ENCODE measurements around the gene FKBP1A.
"Not testable (repeated sequence)": the region's sequence is repeated elsewhere in the genome, so short reads cannot be mapped to it uniquely, and the experiment has no call there.

FKBP1A gene

DNA sequence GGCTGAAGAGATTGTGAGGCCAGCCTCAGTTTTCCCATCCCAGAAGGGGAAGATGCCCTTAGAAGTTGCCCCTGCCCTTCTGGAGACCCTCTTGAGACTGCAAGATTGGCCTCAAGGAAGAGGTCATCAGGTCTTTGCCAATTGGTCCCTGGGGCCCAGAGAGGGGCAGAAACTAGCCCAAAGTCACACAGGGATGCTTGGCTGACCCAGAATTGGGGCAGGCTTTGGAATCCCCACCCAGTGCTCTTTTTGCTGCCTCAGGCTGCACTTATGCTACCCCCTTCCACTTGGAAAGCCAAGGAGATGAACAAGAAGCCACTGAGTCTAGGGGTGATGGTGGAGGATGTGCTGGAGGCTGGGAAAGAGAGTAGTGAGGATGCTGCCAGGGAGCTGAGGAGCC lies 24.9 kb upstream of the FKBP1A start:
- FAIRE-seq (no peak), DNase-seq (ENCODE audit: insufficient read length, low spot score) (no peak)

DNA sequence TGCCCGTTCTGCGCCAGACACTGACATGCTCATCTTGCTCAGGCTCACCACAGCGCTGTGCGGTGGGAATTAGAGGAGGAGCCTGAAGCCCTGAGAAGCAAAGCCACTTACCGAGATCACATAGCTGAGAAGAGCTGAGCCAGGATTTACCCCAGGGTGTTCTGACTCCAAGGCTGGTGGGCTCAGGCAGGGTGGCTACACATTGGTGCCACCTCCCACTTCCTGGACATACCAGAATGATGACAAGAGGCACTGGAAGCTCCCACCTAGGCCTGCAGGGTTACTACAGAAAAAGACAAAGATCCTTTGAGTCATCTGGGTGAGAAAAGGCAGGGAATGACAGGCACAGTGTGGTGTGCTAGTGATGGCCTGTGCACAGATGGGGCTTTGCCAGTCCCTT lies 24.4 kb upstream of the FKBP1A start:
- DNase-seq (ENCODE audit: insufficient read length, low spot score) (peak; percentile 49), FAIRE-seq (peak; percentile 83)

DNA sequence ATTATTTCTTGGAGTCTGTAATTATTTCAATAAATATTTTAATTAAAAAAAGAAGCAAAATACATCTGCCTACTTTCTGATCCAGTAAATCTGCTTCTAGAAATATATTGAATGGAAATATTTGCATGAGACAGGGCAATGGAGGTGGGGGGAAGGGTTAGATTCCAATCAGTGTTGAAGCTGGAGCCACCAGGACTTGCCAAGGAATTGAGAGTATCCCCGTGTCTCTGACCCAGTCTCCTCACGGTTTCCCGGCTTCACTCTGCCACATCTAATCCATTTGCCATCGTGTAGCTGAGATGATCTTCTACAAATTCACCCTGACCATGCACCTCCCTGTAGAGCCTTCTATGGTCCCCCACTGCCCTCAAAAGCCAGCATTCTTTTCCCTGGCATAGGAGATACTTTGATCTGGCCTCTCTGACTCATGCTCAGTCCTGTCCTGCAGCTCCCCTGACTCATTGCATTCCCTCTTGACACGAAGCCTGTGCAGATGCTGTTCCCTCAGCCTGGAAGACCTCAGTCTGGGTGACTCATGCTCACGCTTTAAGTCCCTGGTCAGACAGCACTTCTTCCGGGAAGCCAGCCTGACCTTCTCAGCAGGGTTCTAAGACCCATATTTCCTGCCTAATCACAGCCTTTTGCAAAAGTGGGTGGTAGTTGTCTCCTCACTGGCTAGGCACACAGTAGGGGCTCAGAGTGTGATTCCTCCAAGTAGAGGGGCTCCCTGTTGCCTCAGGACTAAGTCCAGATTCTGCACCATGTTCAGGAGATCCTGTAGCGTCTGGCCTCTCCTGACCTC lies 23.0 kb upstream of the FKBP1A start:
- peak; percentile 52 for FAIRE-seq
- peak; percentile 92 for DNase-seq (ENCODE audit: insufficient read length, low spot score)

DNA sequence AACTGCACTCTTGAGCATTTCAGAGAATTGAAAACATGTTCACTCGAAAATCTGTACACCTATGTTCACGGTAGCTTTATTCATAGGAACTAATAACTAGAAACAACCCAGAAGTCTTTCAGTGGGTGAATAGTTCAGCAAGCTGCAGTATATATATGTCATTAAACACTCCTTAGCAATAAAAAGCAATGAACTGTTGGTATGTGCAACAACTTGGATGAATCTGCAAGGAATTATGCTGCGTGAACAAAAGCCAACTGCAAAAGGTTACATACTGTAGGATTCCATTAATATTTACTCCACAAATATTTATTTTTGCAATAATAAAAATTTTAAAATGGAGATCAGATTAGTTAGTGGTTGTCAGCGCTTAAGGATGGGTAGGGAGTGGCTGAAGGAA lies 22.1 kb upstream of the FKBP1A start:
- DNase-seq (ENCODE audit: insufficient read length, low spot score) (no peak), FAIRE-seq (no peak)

DNA sequence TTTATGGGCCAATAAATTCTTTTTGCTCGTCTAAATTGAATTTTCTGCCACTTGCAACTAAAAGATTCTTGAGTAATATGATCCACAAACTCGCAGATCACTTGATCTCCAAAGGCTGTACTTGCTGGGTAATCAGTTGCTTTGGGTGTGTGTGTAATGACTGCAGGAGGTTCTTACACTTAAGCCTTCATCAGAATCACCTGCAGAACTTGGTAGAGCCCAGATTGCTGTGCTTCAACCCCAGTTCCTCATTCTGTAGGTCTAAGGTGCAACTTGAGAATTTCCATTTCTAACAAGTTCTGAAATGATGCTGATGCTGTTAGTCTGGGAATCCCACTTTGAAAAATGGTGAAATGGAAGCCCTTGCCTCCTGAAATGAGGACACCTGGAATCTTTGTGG lies 12.9 kb upstream of the FKBP1A start:
- DNase-seq (ENCODE audit: insufficient read length, low spot score) (no peak), FAIRE-seq (no peak)

DNA sequence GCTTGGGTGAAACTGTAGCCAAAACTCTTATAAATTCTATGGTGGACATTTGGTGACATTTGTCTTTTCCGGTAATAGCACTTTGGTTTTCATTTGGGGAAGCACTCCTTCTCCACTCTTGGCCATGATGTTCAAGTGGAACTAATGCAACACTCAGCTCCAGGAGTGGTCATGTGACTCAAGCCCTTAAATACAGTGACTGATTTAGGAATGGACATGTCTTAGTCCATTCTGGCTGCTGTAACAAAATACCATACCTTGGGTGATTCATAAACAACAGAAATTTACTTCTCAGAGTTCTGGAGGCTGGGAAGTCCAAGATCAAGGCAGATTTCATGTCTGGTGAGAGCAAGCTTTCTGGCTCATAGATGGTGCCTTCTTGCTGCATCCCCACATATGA lies 10.8 kb upstream of the FKBP1A start:
- DNase-seq (ENCODE audit: insufficient read length, low spot score) = no peak
- no peak for FAIRE-seq

DNA sequence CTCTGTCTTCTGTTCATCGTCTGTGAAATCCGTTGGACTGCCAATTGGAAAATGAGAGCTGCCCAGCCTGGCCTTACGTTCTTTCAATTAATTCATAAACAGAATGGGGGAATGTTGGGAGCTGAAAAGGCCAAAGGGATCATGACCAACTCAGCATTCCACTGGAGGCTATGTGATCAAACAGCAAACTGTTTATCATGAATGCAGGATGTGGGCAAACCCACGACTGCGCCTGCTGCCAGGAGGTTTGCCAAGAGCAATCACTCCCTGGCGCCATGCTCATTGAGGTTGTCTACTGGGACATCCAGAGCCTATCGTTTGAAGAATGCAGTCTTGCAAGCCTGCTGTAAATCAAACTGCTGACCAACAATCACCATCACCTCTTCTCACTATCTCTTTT lies 9.3 kb upstream of the FKBP1A start:
- FAIRE-seq (no peak), DNase-seq (ENCODE audit: insufficient read length, low spot score) (no peak)

DNA sequence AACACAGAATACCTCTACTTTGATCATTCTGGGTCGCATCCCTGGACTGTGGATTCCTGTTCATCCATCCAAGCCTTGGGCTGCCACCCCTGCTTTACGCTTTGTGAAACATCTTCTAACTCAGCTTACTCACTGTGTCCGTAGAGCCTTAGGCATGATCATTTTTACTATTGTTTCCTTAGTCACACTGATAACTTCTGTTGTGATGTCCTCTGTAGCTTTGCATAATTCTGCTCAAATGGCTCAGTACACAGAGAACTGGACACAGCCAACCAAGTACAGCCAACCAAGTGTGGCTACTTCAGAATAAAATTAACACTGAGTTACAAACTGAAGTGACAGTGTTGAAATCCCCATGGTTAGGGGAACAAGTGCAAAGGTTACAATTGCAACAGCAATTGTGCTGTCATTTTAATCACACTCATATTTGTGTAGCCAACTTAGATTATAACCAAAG lies 8.6 kb upstream of the FKBP1A start:
- DNase-seq (ENCODE audit: insufficient read length, low spot score) = no peak
- FAIRE-seq = no peak

DNA sequence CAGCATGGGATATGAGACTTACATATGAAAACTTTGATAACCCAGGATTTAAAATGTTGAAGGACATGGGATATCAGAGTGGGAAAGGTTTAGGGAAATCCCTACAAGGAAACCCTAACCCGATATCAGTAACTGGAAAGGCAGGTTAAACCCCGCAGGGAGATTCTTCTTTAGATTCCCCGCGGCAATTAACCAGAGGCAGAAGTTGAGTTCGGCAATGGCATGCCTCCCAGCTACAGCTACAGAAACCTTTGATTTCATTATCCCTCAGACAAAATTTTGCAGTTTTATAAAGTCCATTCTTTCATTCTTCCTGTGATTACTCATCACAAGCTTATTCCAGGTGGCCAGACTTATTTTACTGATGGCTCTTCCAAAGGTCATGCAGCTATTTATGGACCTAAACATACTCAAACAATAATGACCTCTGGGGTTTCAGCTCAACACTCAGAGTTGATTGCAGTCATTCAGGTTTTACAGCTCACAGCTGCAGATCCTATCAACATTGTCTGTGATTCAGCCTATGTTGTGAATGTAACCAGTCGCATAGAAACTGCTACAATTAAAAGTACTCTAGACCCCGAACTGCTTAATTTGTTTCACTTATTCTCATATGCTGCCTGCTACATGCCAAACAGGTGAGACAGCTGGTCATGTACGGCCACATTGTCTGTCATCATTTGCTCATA lies 7.0 kb upstream of the FKBP1A start:
- not testable (repeated sequence) for DNase-seq (ENCODE audit: insufficient read length, low spot score); FAIRE-seq

DNA sequence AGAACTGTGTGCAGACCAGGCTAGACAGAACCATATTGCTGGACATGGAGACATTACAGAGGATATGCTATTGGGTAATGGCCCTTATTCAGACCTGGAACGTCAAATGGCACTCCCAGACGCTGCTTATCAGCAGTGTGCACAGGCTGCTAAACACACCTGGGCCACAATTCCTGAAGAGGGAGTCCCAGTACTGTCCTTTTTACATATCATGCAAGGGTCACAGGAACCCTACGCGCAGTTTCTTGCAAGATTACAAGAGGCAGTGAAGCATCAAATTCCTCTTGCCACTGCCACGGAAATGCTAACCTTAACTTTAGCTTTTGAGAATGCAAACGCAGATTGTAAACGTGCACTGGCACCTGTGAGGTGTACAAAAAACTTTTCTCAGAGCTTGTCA lies 5.3 kb upstream of the FKBP1A start:
- FAIRE-seq; DNase-seq (ENCODE audit: insufficient read length, low spot score): not testable (repeated sequence)

DNA sequence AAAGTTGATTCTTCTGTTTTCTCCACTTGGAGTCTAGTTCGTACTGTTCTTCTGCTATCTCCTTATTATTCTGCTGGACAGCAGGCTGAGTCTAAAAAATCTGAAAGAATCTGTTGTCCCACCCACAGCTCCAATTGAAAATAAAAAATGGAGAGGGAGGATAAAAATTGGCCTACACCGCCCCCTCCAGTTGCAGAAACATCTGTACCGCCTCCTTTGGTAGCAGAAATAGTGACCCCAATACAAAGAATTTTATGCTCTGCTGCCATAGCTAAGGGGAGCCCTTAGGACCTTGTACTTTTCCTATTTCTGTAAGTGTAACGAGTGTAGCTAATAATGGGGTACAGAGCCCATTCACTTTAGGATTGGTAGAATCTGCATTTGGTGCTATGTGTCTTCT lies 4.9 kb upstream of the FKBP1A start:
- FAIRE-seq = no peak
- DNase-seq (ENCODE audit: insufficient read length, low spot score) = no peak

DNA sequence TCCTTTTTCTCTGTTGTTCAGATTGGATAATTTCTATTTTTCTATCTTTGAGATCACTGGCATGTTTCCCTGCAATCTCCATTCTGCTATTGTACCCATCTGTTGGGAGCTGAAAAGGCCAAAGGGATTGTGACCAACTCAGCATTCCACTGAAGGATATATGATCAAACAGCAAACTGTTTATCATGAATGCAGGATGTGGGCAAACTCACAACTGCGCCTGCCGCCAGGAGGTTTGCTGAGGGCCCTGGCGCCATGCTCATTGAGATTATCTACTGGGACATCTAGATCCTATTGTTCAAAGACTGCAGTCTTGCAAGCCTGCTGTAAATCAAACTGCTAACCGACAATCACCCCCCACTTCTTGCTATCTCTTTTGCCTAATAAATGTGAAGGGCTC lies 3.8 kb upstream of the FKBP1A start:
- DNase-seq (ENCODE audit: insufficient read length, low spot score) (no peak), FAIRE-seq (no peak)

DNA sequence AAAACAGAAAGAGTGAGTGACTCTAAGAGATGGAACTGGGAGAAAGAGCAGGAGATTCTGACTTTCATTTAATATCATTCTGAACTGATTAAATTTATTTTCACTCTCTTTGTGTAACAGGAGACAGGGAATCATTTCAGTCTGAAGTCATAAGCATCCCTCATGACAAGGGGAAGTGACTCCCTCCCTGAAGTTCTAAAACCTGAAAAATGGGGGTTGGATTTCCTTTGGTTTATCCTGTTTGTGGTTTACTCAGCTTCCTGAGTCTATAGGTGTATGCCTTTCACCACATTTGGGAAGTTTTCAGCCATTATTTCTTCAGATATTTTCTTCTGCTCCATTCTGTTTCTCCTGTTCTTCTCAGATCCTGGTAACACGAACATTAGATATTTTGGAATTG lies 3.4 kb upstream of the FKBP1A start:
- DNase-seq (ENCODE audit: insufficient read length, low spot score) (no peak), FAIRE-seq (no peak)

DNA sequence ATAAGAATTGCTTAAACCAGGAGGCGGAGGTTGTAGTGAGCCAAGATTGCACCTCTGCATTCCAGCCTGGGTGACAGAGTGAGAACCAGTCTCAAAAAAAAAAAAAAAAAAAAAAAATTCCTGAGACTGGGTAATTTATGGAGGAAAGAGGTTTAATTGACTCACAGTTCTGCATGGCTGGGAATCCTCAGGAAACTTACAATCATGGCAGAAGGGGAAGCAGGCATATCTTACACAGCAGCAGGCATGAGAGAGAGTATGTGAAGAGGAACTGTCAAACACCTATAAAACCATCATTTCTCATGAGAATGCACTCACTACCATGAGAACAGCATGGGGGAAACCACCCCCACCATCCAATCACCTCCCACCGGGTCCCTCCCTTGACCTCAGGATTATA lies 1.8 kb upstream of the FKBP1A start:
- FAIRE-seq (no peak), DNase-seq (ENCODE audit: insufficient read length, low spot score) (no peak)

DNA sequence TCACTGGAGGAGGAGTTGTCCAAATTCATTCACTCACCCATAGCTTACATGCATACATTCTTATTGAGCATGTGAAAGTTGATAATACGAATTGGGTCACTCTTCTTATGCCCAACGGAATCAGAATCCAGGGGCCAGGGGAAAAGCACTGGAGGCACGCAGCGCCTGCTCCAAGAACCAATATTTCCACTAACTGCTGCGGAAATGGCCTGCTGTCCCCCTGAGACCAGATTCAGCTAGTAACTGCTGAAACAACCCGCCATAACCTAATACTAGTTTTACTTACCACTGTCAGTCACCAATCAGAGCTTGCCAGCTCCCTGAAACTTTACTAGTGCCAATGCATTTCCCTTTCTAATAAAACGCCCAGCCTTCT lies 641 bp upstream of the FKBP1A start:
- FAIRE-seq = no peak
- no peak for DNase-seq (ENCODE audit: insufficient read length, low spot score)

DNA sequence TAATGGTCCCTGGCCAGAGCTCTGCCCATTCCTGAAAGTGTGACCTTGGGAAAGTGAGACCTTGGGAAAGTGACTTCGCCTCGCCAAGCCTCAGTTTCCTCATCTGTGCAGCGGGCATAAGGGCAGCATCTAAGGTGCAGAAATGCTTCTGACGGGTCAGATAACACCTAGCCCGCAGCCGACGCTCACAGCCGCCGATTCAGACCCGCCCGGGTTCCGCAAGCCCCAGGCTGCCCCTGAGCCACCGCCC lies 486 bp downstream of the FKBP1A start:
- FAIRE-seq (no peak), DNase-seq (ENCODE audit: insufficient read length, low spot score) (no peak)

DNA sequence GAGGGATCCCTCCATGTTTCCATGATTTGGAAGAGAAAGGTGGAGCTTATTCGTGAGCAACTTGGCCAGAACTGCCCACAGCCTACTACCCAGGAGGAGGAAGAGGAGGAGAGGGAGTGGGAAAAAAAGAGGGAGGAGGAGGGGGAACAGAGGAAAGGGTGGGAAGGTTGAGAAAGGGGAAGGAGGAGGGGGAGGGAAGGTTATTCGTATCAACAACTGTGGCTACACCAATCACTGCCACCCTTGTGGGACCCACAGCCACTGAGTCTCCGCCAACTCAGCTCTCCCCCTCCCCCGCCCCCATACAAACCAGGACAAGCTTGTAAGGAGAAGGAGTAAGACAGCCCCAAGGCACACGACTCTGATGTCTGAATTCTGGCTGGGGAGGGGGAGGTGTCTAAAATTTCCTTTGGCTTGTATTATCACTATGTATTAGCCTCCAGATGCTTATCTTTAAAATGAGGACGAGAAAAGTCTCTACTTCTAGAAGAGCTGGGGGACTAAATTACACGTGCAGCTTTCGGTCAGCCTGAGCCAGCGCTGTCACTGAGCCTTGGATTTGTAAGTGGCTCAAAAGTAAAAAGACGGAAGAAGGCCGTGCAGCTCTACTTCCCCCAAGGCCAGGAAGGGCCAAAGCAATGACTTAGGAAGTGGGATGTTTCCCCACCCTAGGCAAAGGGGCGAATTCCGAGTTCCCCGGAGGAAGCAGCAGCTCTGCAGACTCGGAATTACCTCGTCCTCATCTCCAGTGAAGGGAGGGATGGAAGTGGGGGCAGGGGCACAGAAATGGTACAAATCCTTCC lies 1.0 kb downstream of the FKBP1A start:
- no peak for FAIRE-seq
- DNase-seq (ENCODE audit: insufficient read length, low spot score) = no peak

DNA sequence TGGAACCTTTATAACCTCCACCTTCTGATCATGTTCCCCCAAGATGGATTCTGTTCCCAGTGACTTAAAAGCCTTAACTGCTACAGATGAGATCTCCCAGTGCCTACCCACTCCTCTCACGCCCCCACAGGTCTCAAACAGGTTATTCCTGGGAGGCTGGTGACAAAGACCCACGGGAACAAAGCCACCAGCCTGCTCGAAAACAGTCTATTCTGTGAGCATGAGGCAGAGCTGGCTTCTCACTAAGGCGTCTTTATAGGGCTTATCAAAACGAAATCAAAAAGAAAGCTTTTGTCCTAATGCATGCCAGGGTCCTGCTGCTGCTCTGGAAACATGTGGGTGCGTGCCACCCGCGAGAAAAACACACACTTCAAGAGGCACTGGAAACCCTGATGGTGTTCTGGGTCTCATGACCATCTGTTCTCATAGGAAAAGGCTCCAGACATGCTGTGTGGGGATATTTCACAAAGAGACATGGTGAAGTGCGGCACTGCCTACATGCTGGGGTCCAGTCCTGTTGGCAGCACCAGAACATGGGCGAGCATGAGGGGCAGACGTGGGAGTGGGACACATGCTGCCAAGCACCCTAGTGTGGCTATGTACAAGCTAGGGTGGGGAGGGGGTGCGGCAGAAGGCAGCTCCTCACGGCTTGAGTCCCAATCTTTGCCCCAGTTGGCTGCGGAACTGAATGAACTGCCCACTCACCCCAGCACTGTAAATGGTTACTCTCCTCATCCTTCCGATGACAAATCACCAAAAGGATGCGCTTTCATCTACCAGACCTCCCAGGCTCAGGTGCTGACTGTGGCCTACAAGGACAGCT lies 2.1 kb downstream of the FKBP1A start:
- FAIRE-seq (no peak), DNase-seq (ENCODE audit: insufficient read length, low spot score) (no peak)

DNA sequence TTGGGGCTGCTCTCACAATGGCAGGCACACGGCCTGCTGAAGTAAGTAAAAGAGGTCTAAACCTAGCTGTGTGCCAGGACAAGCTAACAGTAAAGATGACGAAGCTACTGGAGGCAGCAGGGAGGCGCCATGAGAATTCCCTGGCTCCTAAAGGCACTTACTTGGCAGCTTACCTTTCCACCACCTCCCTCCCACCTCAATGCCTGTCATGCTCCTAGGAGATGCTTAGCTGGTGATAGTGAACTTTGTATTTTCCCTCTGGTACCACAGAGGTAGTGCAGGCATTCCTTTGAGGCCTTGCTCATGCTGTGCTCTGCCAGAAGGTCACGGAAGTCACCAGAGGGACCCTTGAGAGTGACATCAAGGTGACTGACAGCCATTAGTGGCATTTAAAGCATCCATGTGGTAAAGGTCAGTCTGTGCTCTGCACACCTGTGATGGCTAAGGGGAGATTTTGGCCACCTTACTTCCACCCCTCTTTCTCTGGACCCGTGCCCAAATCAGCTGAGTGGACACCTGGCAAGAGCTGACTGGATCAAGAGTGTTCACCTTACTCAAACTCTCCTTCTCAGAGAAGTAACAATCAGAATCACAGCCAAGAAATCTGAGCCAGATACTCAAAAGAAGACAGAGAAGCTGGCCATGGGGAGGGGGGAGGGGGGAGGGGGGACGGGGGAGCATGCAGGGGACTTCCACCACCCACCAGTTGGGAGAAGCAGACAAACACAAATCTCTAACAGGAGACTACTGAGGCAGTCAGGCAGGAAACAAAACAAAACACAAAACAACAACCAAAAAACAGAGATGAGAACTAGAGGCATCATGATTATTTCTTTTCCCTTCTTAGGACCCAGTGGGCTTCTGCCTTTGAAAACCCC lies 2.9 kb downstream of the FKBP1A start:
- FAIRE-seq = no peak
- no peak for DNase-seq (ENCODE audit: insufficient read length, low spot score)

All from HTR-8/SVneo (cell line).